Stimulated activated CD4-positive, alpha-beta T cell treated with anti-CD3 and anti-CD28 coated beads, TNF-alpha, amount 100 ng/mL, for 1 hour (primary cell): ENCODE results near the gene TIPIN.
"Not testable (repeated sequence)": the region's sequence is repeated elsewhere in the genome, so short reads cannot be mapped to it uniquely, and the experiment has no call there.

ENCODE experiments used
- DNase-seq, 3 donors: peaks; one replicate each; pipeline ENCODE4 v3.0.0-alpha.2; 2020; ENCODE audit warnings: low read depth in 3 of 3, low spot score in 1 of 3

The TIPIN gene

DNA sequence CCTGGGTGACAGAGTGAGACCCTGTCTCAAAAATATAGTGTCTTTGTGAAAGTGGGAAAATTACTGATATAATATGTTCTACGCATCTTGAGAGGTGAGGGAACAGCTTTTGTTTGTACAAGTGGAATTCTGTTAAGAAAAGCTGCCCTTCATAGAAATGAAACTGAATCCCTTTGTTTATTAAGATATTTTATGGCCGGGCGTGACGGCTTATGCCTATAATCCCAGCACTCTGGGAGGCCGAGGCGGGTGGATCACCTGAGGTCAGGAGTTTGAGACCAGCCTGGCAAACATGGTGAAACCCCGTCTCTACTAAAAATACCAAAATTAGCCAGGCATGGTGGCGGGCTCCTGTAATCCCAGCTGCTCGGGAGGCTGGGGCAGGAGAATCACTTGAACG, 52.1 kb downstream of the TIPIN start:
- not testable (repeated sequence) for DNase-seq

DNA sequence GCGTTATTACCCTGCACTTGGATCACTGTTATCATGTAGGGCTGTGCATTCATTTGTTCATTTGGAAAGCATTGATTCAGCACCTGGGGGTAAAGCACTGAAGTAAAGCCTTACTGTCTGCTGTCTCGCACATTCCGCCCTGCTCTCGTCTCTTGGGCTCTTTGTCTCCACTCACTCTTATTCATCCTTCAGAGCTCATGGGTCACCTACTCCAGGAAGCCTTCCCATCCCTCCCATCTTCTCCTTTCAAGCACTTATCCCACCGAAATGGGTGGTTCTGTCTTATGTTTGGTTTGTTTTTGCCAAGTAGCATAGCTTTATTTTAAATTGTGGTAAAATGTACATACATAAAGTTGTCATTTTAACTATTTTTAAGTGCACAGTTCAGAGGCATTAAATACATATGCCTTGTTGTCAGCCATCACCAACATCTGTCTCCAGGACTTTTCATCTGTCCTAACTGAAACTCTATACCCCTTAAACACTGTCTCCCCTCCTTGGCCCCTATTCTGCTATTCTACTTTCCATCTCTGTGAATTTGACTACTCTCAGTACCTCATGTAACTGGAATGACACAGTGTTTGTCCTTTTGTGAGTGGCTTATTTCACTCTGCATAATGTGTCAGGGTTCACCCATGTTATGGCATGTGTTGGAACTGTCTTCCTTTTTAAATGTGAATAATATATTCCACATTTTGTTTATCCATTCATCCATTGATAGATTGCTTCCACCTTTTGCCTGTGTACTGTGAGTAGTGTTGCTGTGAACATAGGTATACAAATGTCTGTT, 53.8 kb downstream of the TIPIN start:
- no peak for DNase-seq

DNA sequence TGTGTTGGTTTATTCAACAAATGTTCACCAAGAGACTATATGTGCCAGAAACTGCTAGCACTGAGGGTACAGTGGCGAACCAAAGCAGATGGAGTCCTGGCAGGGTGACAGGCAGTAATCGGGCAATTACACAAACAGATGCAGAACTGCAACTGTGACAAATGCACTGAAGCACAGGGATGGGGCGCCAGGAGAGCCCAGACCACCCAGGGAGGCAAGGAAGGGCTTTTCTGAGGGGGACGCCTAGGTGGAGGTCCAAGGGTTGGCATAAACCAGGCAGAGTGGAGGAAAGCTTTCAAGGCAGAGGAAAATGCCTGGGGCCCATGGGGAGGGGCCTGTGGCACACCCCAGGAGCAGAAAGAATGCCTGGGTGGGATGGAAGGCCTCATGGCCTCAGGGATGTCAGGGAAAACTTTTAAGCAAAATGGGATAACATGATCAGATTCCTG, 57.7 kb downstream of the TIPIN start:
- no peak for DNase-seq

- DNase-seq = no peak
Observed at GRCh38 chr15:66296186-66296585, 60.3 kb downstream of the TIPIN start.

DNA sequence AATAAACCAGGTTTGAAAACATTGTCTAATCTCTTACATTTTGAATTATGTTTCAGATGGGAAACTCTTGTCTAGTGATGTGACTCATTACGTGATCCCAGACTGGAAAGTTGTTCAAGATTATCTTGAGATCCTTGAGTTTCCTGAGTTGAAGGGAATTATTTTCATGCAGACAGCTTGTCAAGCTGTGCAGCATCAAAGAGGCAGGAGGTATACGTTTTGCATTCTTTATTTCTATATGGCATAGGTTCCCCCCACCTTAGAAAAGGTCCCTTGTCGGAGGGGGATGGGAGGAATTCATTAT, 61.6 kb downstream of the TIPIN start:
- no peak for DNase-seq

GRCh38 chr15:66294157-66294931, 62.1 kb downstream of the TIPIN start:
- DNase-seq = no peak

GRCh38 chr15:66293419-66294156, 62.9 kb downstream of the TIPIN start, which contains the start of gene DIS3L:
Gene DIS3L (plus strand): TSS chr15:66293568. CDS start chr15:66293597, 29 bp downstream.
- DNase-seq = peak; percentile 13 to 54 (median 34)

DNA sequence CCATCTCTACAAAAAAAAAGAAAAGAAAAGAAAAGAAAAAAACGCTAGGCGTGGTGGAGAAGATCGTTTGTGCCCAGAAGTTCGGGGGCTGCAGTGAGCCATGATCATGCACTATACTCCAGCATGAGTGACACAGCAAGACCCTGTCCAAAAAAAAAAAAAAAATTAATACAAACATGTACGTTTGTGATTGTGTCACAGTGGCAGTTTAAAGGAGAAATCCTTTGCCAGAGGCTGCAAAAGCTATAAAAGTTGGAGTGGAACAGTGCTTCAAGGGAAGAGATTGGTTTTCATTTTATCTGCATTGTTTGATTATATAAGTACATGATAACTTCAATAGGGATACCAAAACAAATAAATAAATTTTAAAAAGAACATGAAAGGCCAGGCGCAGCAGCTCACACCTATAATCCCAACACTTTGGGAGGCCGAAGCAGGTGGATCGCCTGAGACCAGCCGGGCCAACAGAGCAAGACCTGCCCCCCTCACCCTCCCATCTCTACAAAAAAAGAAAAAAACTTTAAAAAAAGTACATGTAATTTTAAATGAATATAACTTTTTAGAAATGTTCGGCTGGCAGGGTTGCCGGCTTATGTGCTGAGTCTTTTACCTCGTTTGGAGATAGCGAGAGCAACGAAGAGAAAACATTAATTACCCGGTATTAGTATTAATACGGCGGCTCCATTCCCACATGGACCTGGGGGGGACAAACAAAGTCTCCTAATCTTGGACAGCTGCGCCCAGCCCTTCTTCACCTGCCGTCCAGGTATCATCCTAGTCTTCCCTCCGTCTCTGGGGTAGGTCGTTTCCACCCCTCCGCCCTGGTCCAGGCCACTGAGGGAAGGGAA, 63.7 kb downstream of the TIPIN start:
- no peak for DNase-seq

DNA sequence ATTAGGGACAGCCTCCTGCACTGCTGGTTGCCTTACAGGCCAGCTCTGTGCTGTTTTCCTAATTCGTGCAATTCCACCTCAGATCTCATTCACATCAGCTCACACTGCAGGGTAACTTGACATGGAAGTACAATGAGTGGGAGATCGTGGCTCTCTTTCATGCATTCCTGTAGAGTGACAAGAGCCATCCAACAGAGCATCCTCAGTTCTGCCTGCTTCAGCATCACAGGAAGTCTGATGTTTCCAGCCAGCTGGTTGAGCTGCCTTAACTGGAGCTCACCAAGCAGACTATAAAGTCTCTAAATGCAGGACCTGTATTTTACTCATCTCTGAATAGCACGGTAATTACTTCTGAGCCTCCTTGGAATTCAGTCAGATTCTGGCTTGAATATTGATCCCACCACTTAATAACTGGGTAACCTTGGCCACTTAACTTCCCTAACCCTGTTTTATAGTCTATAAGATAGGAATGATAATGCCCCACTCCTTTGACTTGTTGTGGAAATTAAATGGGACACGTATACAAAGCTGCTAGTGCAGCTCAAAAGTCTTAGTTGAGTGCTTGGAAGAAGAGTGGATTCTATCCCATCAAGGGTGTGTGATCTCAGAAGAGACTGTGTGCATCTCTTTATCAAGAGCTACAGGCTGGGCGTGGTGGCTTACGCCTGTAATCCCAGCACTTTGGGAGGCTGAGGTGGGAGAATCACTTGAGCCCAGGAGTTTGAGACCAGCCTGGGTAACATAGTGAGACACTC, 64.5 kb downstream of the TIPIN start:
- DNase-seq = no peak

GRCh38 chr15:66290518-66290917, 66.0 kb downstream of the TIPIN start:
- DNase-seq = no peak

DNA sequence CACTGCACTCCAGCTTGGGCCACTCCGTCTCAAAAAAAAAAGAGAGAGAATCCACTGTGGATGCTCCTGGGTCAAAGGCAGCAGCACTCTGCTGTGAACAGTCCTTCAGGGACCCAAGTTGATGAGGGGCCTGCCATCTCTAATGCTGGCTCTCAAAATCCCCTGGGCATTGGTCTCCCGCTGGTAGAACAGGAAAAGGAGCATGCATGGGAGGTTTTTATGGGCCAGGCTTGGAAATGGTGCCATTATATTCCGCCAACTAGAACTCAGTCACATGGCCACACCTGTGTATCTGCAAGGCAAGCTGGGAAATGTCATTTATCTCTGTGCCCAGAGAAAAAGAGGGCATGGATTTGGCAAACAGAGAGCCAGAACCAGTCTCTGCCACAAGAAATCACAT, 66.5 kb downstream of the TIPIN start:
- DNase-seq = no peak

- DNase-seq = no peak
Observed at GRCh38 chr15:66288551-66289185, 67.8 kb downstream of the TIPIN start.

GRCh38 chr15:66288093-66288492, 68.4 kb downstream of the TIPIN start:
- no peak for DNase-seq

- DNase-seq = no peak
Observed at GRCh38 chr15:66287461-66288057, 68.9 kb downstream of the TIPIN start.
